Measurements from ENCODE around the gene FGF19. TPM values are rescaled to one million over a fixed set of nuclear protein-coding genes. Genes with fewer than 3 reads are reported as not detected.

Gene FGF19
- total and polyA plus RNA-seq, 9 of the 15 experiments (the other 6 are each of a cell fraction or from before 2014, with no cell fraction given) = 0.11 TPM; not detected in 8

DNA sequence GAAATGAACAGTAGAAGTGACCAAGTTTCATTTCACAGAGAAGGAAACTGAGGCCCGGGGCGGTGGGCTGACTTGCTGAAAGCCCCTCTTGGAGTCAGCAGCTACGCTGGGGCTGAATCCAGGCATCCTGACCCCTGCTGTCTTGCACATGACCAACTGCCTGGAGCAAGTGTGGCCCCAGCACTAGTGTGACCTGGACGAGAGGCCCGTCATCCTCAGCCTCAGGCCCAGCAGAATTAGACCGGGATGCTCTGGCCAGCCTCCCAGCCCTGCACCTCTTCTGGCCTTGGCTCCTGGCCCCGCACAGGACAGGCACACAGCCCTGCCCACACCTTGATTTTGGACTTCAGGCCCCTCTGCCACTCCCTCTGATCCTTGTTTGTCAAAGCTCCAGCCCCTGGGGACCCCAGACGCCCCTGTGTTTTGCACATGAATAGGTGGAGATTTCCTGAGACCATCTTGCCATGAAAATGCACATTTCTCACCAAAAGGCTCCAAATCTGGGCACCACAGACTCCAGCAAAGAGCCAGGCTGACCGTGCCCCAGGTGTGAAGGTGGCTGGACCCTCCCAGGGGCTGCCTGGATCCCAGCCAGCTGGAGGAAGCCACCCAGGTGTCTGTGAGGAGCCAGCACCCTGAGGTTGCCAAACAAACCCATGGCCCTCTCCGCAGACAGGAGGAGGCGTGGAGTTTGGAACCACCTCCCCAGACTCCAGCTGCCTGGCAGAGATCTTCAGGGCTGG, 46.5 kb upstream of the FGF19 start (continued):
- TF ChIP-seq, protein P1, sequence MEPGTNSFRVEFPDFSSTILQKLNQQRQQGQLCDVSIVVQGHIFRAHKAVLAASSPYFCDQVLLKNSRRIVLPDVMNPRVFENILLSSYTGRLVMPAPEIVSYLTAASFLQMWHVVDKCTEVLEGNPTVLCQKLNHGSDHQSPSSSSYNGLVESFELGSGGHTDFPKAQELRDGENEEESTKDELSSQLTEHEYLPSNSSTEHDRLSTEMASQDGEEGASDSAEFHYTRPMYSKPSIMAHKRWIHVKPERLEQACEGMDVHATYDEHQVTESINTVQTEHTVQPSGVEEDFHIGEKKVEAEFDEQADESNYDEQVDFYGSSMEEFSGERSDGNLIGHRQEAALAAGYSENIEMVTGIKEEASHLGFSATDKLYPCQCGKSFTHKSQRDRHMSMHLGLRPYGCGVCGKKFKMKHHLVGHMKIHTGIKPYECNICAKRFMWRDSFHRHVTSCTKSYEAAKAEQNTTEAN (CRISPR knock-in tag; IDR thresholded peaks at IDR 0.05) = no peak
- TF ChIP-seq SMARCA5 (IDR thresholded peaks at IDR 0.05) (no peak), ZBTB8A (IDR thresholded peaks at IDR 0.05; ENCODE audit: partially characterized antibody) (no peak), DIDO1 (tag; IDR thresholded peaks at IDR 0.05; ENCODE audit: low read depth) (no peak)

GRCh38 chr11:69748637-69749036, 44.8 kb upstream of the FGF19 start:
- H3K27ac ChIP-seq (ENCODE audit: extremely low read depth, low read depth, low read length) = no peak overlapping the region
- TF ChIP-seq HDAC3 (IDR thresholded peaks at IDR 0.05; ENCODE audit: borderline replicate concordance, partially characterized antibody) (no peak), FOXP1 (CRISPR knock-in tag; IDR thresholded peaks at IDR 0.05) (no peak), ZNF354B (CRISPR knock-in tag; IDR thresholded peaks at IDR 0.05) (no peak), ATF3 (IDR thresholded peaks at IDR 0.05) (no peak), ATF3 (CRISPR knock-in tag; conservative IDR thresholded peaks at IDR 0.05) (no peak), GTF2E2 (tag; IDR thresholded peaks at IDR 0.05) (no peak), MCM3 (IDR thresholded peaks at IDR 0.05) (no peak), WHSC1 (IDR thresholded peaks at IDR 0.05; ENCODE audit: low read length) (no peak), PTTG1 (tag; IDR thresholded peaks at IDR 0.05; ENCODE audit: low read depth) (no peak), IRF2 (CRISPR knock-in tag; IDR thresholded peaks at IDR 0.05) (no peak), ZKSCAN8 (CRISPR knock-in tag; IDR thresholded peaks at IDR 0.05) (no peak)
- TF ChIP-seq, protein P2, sequence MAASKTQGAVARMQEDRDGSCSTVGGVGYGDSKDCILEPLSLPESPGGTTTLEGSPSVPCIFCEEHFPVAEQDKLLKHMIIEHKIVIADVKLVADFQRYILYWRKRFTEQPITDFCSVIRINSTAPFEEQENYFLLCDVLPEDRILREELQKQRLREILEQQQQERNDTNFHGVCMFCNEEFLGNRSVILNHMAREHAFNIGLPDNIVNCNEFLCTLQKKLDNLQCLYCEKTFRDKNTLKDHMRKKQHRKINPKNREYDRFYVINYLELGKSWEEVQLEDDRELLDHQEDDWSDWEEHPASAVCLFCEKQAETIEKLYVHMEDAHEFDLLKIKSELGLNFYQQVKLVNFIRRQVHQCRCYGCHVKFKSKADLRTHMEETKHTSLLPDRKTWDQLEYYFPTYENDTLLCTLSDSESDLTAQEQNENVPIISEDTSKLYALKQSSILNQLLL (CRISPR knock-in tag; IDR thresholded peaks at IDR 0.05; ENCODE audit: borderline replicate concordance) = no peak
- WGBS (ENCODE audit: insufficient coverage, low coverage, missing lambda C conversion rate) = 2% methylated on average over 11 of the region's 11 CpGs
- no peak for FAIRE-seq
- CTCF ChIA-PET (ENCODE audit: low intra/inter-chr PET ratio) = no interaction called here
- peaks cover 0 to 5% of the 10 kb centered on the region in 2 experiments; a peak in 1 of 5 replicates for H3K4me1 ChIP-seq (replicated peaks in 1 of 2; ENCODE audit: control insufficient read depth in 2 of 2, insufficient read depth in 2 of 2, low read length in 2 of 2)
- intact Hi-C loops (cut with micrococcal nuclease) = no loop called here
- ATAC-seq = no peak
- POLR2A ChIA-PET = interaction anchor here (0.7 to 1.1 kb wide), 2 partner anchors 50 to 199 kb away, joined by 3 to 4 read pairs; no protein-coding TSS in a partner anchor
- no peaks in the 10 kb centered on the region for H3K9me1 ChIP-seq (ENCODE audit: control insufficient read depth, insufficient read depth, low read length)
- H3K79me2 ChIP-seq (ENCODE audit: control insufficient read depth, insufficient read depth, low read length) = no peaks in the 10 kb centered on the region
- in situ Hi-C loops (cut with MboI) = no loop called here
- no peaks in the 10 kb centered on the region for H3K9me3 ChIP-seq (replicated peaks; ENCODE audit: control insufficient read depth, insufficient read depth, low read depth, low read length)
- DNase-seq (ENCODE audit: extremely low read depth in 1 of 4, low spot score in 3 of 4) = no peak
- no TSS peak for BruUV-seq (replicated peaks)
- no peaks in the 10 kb centered on the region for H3K36me3 ChIP-seq (ENCODE audit: control insufficient read depth, insufficient read depth, low read length)
- no peak overlapping the region for H3K4me3 ChIP-seq
- peaks cover 7% of the 10 kb centered on the region; the same call in 1 of the 2 replicates for H4K20me1 ChIP-seq (replicated peaks; ENCODE audit: control insufficient read depth, insufficient read depth, low read length)
- peaks cover 17 to 49% of the 10 kb centered on the region in 2 experiments; a peak in 4 of 5 replicates for H3K27me3 ChIP-seq (ENCODE audit: control insufficient read depth in 2 of 2, insufficient read depth in 2 of 2, low read length in 2 of 2)
- no peak overlapping the region for H2AFZ ChIP-seq (ENCODE audit: low read depth, low read length)
- no peak overlapping the region for H3K9ac ChIP-seq (ENCODE audit: insufficient read depth in 1 of 2, low read depth in 2 of 2, low read length in 2 of 2)
- no peak overlapping the region for H3K4me2 ChIP-seq (ENCODE audit: insufficient read depth, low read length)
